Neutrophil (primary cell): ENCODE data around the gene KLHL30.

ENCODE experiments used
- H3K27ac ChIP-seq: fragments of 200-600 bp; sonication (generic); 2 replicates; pipeline ENCODE4 v1.5.1; 2016; ENCODE audit warnings: mild to moderate bottlenecking, moderate library complexity
- H3K27me3 ChIP-seq: fragments of 200-600 bp; sonication (generic); 2 replicates; pipeline ENCODE4 v1.6.0; 2016; ENCODE audit warnings: mild to moderate bottlenecking
- H3K36me3 ChIP-seq: fragments of 200-600 bp; sonication (generic); 2 replicates; pipeline ENCODE4 v1.5.1; 2017
- H3K4me1 ChIP-seq, 2 experiments: fragments of 200-600 bp in 1 of 2; sonication (generic) in 1 of 2; 1 replicate in 1 of 2; 2 replicates in 1 of 2; pipeline versions ENCODE4 v1.5.1 to v1.6.1; 2013 to 2016; ENCODE audit warnings: low read depth in 1 of 2, low read length in 1 of 2, mild to moderate bottlenecking in 1 of 2, moderate library complexity in 1 of 2; ENCODE audit not compliant: control insufficient read depth in 1 of 2, insufficient read depth in 1 of 2
- H3K4me3 ChIP-seq, 2 experiments: fragments of 200-600 bp in 1 of 2; sonication (generic) in 1 of 2; 1 replicate in 1 of 2; 2 replicates in 1 of 2; pipeline ENCODE4 v1.5.1; 2013 to 2016; ENCODE audit warnings: low read depth in 1 of 2, low read length in 1 of 2, mild to moderate bottlenecking in 1 of 2, moderate library complexity in 1 of 2
- H3K9me3 ChIP-seq: fragments of 200-600 bp; sonication (generic); 2 replicates; pipeline ENCODE4 v1.5.1; 2016
- CTCF ChIP-seq: fragments of 200-600 bp; sonication (generic); IDR thresholded peaks from 2 replicates; pipeline ENCODE4 v1.5.1; 2016; ENCODE audit warnings: antibody characterized with exemption

Gene KLHL30

GRCh38 chr2:238190445-238190844, 52.0 kb downstream of the KLHL30 start:
- H3K27ac ChIP-seq: no peak overlapping the region
- H3K27me3 ChIP-seq: no peaks in the 10 kb centered on the region
- no peak for TF ChIP-seq CTCF
- no peaks in the 10 kb centered on the region for H3K4me1 ChIP-seq
- peaks cover 86% of the 10 kb centered on the region for H3K36me3 ChIP-seq
- no peak overlapping the region for H3K4me3 ChIP-seq
- no peaks in the 10 kb centered on the region for H3K9me3 ChIP-seq
